HG03432 (cell line): ENCODE measurements around the gene VASP.

Source experiments
- ATAC-seq: cut with Tn5 transposase; IDR thresholded peaks from one replicate; pipeline ENCODE4 v1.9.1; 2021; ENCODE audit warnings: mild to moderate bottlenecking, moderate library complexity; ENCODE audit not compliant: unreplicated experiment

The VASP gene

DNA sequence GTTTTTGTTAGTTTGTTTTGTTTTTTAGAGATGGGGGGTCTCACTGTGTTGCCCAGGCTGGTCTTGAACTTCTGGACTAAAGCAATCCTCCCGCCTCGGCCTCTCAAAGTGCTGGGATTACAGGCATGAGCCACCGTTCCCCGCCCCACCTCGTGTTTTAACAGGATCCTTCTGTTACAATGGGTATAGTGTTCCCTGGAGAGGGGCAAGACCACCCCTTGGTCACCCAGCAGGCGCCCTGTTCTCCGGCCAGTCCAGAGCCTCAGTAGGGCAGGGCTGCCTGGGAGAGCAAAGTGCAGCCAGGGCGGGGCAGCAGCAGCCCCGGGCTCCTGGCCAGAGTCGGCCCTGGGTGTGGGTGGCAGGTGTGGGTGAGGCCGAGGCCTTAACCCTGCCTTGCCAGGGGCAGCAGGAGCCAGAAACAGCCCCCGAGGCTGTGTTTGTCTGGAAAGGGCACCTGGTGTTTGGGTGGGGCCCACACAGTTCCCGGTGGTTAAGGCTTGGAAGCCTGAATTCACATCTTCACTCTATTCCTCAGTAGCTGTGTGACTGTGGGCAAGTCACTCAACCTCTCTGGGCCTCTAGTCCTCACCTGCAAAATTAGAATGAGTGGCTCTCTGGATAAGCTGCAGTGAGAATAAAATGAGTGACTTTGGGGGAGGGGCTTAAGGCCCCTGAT, 7.2 kb downstream of the VASP start:
- ATAC-seq, result peak; percentile 7

DNA sequence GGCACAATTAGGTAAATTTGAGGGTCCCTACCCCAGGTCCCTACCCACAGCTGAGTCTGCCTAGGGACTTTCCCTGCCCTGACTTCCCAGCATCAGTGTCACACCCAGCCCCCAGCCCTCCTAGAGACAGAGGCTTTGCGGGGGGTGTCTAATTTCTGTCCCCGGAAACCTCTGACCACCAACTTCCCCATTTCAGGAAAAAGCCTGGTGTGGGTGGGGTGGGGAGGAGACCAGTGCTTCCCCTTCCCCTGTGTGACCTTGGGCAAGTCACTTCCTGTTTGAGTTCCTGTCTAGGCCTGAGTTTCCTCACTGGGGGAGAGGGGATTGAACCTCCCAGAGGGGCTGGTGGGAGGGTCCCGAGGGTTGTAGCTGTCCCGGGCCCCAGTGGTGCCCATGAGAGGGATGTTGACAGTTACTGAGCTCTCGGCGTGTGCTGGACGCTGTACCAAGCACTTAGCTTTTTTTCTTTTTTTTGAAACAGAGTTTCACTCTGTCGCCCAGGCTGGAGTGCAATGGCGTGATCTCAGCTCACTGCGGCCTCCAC, 7.9 kb downstream of the VASP start:
- ATAC-seq, result peak; percentile 46

DNA sequence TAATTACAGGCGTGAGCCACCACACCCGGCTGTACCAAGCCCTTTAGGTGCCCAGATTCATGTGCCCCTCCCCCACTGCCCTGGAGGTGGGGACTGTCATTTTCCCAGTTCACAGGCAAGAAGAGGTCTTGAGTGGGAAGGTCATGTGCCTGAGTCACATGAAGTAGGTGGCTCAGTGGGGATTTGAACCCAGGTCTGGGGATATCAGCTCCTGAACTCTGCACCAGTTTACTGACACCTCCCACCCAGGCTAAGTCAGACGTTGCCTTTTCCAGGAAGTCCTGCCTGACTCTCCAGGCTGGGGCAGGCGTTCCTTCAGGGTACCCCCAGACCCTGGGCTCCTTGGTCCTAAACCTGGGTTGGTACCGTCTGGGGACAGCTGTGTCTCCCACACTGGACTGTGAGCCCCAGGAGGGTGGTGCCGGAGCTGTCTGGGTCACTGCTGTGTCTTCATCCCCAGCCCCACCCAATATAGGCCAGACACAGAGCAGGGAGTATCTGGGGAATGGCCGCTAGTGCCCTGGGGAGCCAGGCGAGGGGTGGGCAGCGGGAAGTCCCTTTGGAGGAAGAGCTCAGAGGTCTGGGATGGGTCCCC, 8.6 kb downstream of the VASP start:
- ATAC-seq, result no peak

DNA sequence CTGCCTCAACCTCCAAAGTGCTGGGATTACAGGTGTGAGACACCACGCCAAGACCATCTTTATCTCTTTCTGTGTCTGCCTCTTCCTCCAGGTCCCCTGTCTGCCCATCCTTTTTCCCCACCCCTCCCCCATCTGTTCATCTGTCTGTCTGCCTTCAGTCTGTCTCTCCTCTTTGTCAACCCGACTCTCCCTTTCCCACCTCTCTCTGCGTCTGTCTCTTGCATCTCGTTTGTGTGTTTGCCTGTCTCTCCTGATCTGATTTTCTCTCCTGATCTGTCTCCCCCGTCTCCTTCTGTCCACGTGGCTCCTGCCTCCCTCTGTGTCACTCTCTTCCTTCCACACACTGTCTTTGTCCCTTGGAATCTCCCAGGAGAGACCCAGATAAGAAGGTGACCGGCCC, 10.0 kb downstream of the VASP start:
- no peak for ATAC-seq

DNA sequence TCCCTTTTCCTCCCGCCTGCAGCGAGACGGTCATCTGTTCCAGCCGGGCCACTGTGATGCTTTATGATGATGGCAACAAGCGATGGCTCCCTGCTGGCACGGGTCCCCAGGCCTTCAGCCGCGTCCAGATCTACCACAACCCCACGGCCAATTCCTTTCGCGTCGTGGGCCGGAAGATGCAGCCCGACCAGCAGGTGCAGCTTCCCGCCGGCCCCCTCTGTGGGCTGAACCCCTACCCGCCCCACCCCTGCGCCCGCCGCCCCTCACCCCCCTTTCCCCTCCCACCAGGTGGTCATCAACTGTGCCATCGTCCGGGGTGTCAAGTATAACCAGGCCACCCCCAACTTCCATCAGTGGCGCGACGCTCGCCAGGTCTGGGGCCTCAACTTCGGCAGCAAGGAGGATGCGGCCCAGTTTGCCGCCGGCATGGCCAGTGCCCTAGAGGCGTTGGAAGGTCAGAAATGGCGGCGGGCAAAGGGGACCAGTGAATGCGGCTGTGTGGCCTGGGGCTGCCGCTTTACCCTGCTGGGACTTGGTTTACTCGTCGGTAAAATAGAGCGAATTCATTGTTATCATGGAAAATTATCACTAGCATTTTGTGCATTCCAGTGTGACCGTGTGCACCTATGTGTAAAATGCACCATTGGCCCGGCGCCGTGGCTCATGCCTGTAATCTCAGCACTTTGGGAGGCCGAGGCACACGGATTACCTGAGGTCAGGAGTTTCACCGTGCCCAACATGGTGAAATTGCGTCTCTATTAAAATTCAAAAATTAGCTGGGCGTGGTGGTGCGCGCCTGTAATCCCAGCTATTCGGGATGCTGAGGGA, 10.6 kb downstream of the VASP start:
- ATAC-seq, result no peak

DNA sequence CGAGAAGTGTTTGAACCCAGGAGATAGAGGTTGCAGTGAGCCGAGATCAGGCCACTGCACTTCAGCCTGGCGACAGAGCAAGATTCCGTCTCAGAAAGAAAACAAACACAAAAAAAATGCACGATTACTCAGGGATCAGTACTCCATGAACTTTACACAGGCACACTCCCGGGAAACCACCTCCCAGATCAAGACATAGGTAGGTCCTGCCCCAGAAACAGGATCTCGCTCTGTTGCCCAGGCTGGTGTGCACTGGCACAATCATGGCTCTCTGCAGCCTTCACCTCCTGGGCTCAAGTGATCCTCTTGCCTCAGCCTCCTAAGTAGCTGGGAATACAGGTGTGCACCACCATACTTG, 11.2 kb downstream of the VASP start:
- no peak for ATAC-seq

DNA sequence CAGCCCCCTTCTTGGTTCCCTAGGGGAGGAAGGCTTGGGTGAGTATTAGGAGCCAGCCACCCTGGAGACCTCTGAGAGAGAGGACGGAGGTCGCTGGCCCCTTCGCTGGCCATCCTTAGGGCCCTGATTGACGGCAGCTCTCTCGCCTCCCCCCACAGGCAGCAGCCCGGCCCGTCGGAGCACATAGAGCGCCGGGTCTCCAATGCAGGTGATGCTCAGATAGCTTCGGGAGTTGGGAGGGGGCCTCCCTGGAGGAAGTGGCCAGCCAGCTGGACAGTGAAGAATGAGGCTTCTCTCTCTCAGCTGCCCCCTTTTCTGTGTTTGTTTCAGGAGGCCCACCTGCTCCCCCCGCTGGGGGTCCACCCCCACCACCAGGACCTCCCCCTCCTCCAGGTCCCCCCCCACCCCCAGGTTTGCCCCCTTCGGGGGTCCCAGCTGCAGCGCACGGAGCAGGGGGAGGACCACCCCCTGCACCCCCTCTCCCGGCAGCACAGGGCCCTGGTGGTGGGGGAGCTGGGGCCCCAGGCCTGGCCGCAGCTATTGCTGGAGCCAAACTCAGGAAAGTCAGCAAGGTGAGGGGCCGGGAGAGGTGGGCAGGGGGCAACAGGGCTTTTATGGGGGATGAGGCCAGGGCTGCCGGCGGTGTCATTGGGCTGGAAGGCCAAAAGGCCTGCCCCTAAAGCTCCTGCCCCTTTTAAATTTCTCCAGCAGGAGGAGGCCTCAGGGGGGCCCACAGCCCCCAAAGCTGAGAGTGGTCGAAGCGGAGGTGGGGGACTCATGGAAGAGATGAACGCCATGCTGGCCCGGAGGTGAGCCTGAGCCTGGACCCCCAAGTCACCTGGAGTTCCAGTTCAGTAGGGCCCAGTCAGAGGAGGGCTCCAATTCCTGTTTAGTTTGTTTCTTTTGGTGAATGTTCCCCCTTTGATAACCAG, 15.0 kb downstream of the VASP start:
- no peak for ATAC-seq

DNA sequence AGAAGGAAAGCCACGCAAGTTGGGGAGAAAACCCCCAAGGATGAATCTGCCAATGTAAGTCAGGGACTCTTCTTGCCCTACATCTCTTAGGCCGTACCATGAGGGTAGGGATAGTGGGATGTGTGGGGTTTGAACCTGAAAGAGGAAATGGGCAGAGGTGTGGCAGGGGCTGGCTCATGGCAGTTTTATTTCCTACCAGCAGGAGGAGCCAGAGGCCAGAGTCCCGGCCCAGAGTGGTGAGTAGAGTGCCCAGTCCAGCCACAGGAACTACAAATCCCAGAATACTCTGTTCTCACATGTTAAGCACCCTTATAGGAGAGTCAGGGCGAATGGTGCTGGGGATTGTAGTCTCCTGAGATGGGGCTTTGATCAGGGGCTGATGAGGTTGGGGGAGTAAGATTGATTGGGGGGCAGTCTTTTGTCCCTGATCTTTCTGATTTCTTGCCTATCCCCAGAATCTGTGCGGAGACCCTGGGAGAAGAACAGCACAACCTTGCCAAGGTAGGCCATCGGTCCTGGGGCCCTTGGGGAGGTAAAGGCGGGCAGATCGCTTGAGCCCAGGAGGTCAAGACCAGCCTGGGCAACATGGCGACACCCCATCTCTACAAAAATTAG, 16.5 kb downstream of the VASP start:
- ATAC-seq, result peak; percentile 78

DNA sequence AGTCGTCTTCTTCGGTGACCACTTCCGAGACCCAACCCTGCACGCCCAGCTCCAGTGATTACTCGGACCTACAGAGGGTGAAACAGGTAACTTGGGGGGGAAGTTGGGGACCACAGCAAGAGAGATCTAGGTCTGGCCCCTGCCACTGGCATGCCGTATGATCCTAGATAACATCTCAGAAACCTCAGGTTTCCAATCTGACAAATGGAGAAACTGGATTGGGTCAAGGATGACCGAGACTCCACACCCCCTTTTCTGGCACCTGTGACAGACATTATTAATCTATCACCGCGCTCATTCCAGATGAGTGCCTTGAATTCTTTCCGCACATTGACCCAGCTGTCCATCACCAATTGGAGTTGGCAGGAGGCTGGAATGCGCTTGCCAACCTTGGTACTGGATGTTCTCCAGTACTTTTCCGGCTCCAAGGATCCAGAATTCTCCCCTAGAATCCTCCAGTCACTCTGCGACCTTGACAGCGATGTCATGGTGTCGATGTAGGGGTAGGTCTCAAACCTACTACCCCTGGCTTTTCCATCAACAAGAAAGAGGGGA, 17.4 kb downstream of the VASP start:
- no peak for ATAC-seq

DNA sequence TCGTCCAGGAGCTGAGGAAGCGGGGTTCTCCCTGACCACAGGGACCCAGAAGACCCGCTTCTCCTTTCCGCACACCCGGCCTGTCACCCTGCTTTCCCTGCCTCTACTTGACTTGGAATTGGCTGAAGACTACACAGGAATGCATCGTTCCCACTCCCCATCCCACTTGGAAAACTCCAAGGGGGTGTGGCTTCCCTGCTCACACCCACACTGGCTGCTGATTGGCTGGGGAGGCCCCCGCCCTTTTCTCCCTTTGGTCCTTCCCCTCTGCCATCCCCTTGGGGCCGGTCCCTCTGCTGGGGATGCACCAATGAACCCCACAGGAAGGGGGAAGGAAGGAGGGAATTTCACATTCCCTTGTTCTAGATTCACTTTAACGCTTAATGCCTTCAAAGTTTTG, 18.9 kb downstream of the VASP start:
- ATAC-seq, result no peak

DNA sequence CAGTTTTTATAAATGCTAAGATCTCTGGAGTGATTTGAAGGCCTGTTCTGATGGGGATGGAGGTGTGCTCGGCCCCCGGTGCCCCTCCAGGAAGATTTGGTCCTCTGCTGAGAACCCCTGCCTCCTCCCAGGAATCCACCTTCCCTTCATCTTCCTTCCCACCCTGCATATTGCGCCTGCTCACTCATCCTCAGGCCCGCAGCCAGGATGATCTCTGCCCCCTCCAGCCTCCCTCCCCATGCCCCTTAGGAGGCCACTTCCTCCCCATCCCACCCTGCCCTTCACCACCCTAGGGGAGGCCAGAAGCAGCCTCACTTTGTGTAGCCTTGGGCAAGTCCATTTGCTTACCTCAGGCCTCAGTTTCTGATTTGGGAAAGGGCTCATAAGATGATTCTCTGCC, 19.7 kb downstream of the VASP start:
- ATAC-seq, result no peak

DNA sequence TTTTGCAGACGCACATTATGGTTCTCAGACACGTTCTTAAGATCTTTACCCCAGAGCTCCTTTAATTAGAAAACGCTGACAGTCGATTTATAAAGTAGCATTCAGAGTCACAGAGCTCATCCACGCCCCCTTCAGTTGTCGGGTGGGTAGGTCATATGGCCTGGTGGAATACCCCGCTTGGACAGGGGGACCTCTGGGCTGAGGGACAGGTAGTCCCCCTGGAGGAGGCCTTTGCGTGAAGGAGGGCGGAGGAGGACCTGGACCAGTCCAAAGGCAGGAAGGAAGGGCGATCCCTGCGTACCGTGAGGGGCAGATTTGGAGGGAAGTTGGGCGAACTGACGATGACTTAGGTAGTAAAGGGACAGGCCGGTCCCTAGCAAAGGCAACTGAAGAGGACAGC, 20.5 kb downstream of the VASP start:
- ATAC-seq, result no peak

DNA sequence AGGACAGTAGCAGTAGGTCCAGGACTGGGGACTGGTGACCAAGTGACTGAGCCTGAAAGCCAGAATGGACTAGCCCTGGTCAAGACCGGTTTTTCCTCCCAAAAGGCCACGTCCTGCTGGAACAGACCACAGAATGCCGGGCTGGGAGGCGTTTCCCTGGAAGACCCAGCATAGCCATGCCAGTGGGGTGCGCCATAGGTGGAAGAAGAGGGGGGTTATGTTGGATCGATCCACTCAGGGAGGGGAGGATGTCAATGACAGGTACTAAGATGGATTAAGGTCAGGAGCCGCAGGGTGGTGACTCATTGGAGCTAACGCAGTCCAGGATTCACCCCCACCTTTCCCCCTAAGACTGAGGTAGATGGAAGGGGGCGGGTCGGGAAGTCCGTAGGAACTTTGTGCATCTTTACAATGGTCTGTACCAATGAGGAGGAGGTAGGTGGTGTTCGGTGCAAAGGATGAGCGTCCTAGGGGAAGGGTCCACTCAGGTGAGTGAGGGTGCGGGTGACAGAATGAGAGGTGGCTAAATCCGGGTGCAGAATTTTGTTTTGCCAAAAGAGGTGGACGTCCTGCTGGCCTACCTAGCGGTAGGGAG, 21.0 kb downstream of the VASP start:
- ATAC-seq, result no peak

DNA sequence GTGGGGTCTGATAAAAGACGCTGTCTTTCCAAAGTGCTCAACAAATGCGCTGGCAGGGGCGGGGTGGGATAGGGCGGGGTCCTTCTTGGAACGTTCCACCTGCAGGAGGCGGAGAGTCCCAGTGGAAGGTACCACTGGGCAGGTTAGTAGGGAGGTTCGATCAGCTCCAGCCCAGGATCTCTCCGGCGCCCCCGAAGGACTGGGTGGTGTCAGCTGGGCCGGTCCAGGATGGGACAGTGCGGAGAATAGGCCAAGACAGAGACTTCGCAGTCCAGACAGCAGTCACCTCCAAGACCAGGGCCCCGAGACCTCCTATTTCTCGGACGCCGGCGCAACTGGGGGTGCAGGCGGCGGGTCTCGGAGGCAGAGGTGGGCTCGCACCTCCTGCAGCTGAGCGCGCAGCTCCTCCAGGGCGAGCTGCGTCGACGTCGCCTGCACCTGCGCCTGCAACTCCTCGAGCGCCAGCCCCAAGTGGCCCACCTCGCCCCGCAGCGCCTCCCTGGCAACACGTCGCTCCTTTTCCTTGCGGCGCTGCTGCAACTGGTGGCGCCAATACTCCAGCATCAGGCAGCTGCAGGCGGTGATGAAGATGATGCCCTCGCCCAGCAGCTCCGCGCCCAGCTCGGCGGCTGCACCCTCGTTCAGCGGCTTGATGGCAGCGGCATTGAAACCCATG, 21.6 kb downstream of the VASP start:
- no peak for ATAC-seq

DNA sequence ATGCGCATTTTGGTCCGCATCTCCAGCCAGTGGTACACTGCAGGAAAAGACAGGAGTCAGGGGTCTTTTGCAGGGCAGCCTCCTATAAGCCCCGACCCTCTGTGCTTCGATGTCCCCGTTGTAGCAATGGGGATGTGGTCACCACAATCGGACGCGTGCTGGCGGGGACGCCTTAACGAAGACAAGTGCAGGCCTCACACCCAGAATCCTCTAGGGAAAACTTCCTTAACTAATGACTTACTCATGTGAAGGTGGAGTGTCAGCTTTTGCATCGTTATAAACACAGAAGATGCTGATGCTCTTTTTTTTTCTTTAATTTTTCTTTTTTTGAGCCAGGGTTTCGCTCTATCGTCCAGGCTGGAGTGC, 22.1 kb downstream of the VASP start:
- ATAC-seq, result no peak

DNA sequence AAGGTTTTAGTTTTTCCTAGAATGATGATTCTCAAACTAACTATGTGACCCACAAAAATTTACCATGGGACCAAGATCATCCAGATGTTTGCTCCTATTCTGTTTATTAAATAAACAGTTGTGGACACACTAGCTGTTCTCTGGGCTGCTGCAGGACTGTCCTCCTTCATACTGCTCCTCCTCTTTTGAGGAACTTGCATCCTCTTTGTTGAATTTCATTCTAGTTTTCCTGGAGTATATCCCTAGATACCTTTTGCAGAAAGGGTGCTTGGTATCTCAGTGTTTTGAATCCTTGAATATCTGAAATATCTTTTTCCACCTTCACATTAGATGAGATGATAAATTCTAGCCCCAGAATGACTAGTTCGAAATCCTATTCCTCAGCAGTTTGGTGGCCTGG, 24.1 kb downstream of the VASP start:
- no peak for ATAC-seq

DNA sequence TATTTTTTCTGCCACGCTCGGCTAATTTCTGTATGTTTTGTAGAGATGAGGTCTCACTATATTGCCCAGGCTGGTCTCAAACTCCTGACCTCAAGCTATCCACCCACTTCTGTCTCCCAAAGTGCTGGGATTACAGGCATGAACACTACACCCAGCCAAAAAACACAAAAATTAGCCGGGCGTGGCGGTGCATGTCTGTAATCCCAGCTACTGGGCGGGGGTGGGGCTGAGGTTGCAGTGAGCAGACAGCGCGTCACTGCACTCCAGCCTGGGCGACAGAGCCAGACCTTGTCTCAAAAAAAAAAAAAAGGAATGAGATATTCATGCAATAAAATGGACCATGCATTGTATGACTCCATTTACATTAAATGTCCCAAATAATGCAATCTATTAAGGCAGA, 32.2 kb downstream of the VASP start:
- ATAC-seq, result no peak

DNA sequence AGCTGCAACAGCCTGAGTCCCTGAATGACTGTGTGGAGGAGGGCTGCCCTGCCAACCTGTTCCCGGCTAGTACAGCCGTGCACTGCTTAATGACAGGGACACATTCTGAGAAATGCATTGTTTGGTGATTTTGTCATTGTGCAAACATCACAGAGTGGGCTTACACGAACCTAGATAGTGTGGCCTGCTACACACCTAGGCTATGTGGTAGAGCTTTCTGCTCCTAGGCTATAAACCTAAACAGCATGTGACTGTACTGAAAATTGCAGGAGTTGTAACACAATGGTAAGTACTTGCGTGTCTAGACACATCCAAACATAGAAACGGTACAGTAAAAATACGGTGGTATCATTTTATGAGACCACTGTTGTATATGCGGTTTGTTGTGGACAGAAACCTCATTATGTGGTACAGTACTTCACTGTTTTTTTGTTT, 35.0 kb downstream of the VASP start:
- no peak for ATAC-seq

DNA sequence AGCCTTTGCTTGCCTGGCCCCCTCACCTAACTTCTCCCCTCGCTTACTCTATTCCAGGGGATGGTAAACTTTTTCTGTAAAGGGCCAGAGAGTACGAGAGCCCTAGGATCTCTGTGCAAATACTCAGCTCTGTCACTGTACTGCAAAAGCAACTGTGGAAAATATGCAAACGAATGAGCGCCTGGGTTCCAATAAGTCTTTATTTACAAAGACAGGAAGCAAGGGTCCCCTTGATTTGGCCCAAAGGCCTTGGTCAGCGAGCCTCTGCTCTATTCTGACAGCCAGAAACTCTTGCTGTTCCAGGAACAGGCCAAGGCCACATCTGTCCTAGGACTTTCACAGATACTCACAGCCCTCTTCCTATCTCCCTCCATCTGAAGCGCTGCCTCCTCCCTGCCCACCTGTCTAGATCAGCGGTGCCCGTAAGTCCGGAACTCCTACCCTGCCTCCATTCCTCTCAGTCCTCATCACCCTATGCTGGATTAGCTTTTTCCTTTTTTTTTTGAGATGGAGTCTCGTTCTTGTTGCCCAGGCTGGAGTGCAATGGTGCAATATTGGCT, 40.0 kb downstream of the VASP start:
- ATAC-seq, result no peak
